H1 (cell line): ENCODE measurements around the gene MRPL19. TPM values are rescaled to one million over a fixed set of nuclear protein-coding genes. Genes with fewer than 3 reads are reported as not detected.

Source experiments
- BACH1 ChIP-seq: IDR thresholded peaks from 2 replicates; pipeline ENCODE4 v1.6.1; 2012; ENCODE audit warnings: low read length, improper control_type of control experiment
- CEBPB ChIP-seq: IDR thresholded peaks from 2 replicates; pipeline ENCODE4 v1.6.1; 2012; ENCODE audit warnings: low read depth, low read length
- CHD2 ChIP-seq: IDR thresholded peaks from 2 replicates; pipeline ENCODE4 v1.6.1; 2012; ENCODE audit warnings: low read length, improper control_type of control experiment
- CTBP2 ChIP-seq: IDR thresholded peaks from 2 replicates; pipeline ENCODE4 v1.7.0; 2011; ENCODE audit warnings: borderline replicate concordance, mild to moderate bottlenecking, moderate library complexity, mixed read lengths, low read length; ENCODE audit not compliant: insufficient read depth, insufficient read length
- EGR1 ChIP-seq: IDR thresholded peaks from 2 replicates; pipeline ENCODE4 v1.6.1; 2011; ENCODE audit warnings: low read depth, low read length, borderline replicate concordance
- GABPA ChIP-seq: IDR thresholded peaks from 2 replicates; pipeline ENCODE4 v1.6.1; 2011; ENCODE audit warnings: mild to moderate bottlenecking, low read length, moderate library complexity, borderline replicate concordance; ENCODE audit not compliant: insufficient read depth
- JUN ChIP-seq: IDR thresholded peaks from 2 replicates; pipeline ENCODE4 v1.6.1; 2011; ENCODE audit warnings: low read depth, mild to moderate bottlenecking, improper control_type of control experiment, low read length
- NANOG ChIP-seq: IDR thresholded peaks from 2 replicates; pipeline ENCODE4 v1.6.1; 2011; ENCODE audit warnings: low read length, low read depth, mild to moderate bottlenecking, inconsistent platforms; ENCODE audit not compliant: insufficient read depth, poor library complexity, severe bottlenecking
- NRF1 ChIP-seq: IDR thresholded peaks from 2 replicates; pipeline ENCODE4 v1.6.1; 2011; ENCODE audit warnings: mild to moderate bottlenecking, low read depth, low read length, improper control_type of control experiment
- POLR2A ChIP-seq, 2 experiments: IDR thresholded peaks; 1 replicate in 1 of 2; 2 replicates in 1 of 2; pipeline ENCODE4 v1.6.1; 2011; ENCODE audit warnings: low read depth in 2 of 2, low read length in 2 of 2, mild to moderate bottlenecking in 2 of 2; ENCODE audit errors: control extremely low read depth in 1 of 2
- POLR2AphosphoS5 ChIP-seq: IDR thresholded peaks from 2 replicates; pipeline ENCODE4 v1.6.1; 2011; ENCODE audit warnings: low read depth, low read length
- RAD21 ChIP-seq, 2 experiments: IDR thresholded peaks in 1 of 2; conservative IDR thresholded peaks in 1 of 2; 2 replicates each; pipeline ENCODE4 v1.6.1; 2011; ENCODE audit warnings: low read depth in 2 of 2, low read length in 2 of 2, improper control_type of control experiment in 1 of 2, inconsistent platforms in 1 of 2, mild to moderate bottlenecking in 1 of 2, moderate library complexity in 1 of 2
- RBBP5 ChIP-seq: IDR thresholded peaks from 2 replicates; pipeline ENCODE4 v1.7.1; 2012; ENCODE audit warnings: low read depth, mild to moderate bottlenecking, inconsistent platforms, low read length, moderate library complexity, borderline replicate concordance
- RFX5 ChIP-seq: IDR thresholded peaks from 2 replicates; pipeline ENCODE4 v1.6.1; 2011; ENCODE audit warnings: low read depth, low read length, improper control_type of control experiment, borderline replicate concordance
- RNF2 ChIP-seq: fragments of 200-900, 300-1000 bp; sonication (generic); IDR thresholded peaks from 2 replicates; pipeline ENCODE4 v1.7.1; 2016; ENCODE audit warnings: borderline replicate concordance, low read depth, mild to moderate bottlenecking, antibody characterized with exemption, low read length; ENCODE audit not compliant: poor library complexity, severe bottlenecking; ENCODE audit errors: missing control alignments
- SIX5 ChIP-seq: IDR thresholded peaks from 2 replicates; pipeline ENCODE4 v1.6.1; 2011; ENCODE audit warnings: mild to moderate bottlenecking, low read depth, low read length
- SP1 ChIP-seq: IDR thresholded peaks from 2 replicates; pipeline ENCODE4 v1.6.1; 2011; ENCODE audit warnings: low read depth, low read length
- SRF ChIP-seq: IDR thresholded peaks from 2 replicates; pipeline ENCODE4 v1.6.1; 2011; ENCODE audit warnings: mild to moderate bottlenecking, low read depth, low read length, moderate library complexity
- TCF12 ChIP-seq: IDR thresholded peaks from 2 replicates; pipeline ENCODE4 v1.6.1; 2011; ENCODE audit warnings: low read depth, mild to moderate bottlenecking, low read length
- TEAD4 ChIP-seq: IDR thresholded peaks from 2 replicates; pipeline ENCODE4 v1.6.1; 2012; ENCODE audit warnings: low read depth, low read length, inconsistent platforms, mixed read lengths
- polyA plus RNA-seq, 7 experiments: library from polyadenylated mRNA; depleted of rRNA in 3 of 7; stranded (reverse) in 5 of 7; unstranded in 2 of 7; fragments of >200 nt in 5 of 7; fragments of 200-250 nt in 2 of 7; gene quantifications; 1 replicate in 5 of 7; 2 replicates in 1 of 7; 4 replicates in 1 of 7; pipeline versions ENCODE4 v1.2.1 to v1.2.3, GENCODE V29; 2011 to 2013; ENCODE audit warnings: missing spikeins in 2 of 7, mixed read lengths in 2 of 7
- total RNA-seq: library from RNA; stranded (reverse); fragmentation: NEBNext Ultra II Directional; extraction: Animal tissue kit (Norgen Biotek cat#: 25700); gene quantifications from 2 replicates; pipeline ENCODE4 v1.2.1, GENCODE V29; 2021
- TF ChIP-seq, protein P1 (sequence below): IDR thresholded peaks from 2 replicates; pipeline ENCODE4 v1.6.1; 2012; ENCODE audit warnings: inconsistent platforms
- TF ChIP-seq, protein P2 (sequence below), 3 experiments: IDR thresholded peaks; 1 replicate in 2 of 3; 2 replicates in 1 of 3; pipeline versions ENCODE4 v1.5.1 to v1.6.1; 2011; ENCODE audit warnings: low read length in 3 of 3, mild to moderate bottlenecking in 3 of 3, inconsistent platforms in 2 of 3, low read depth in 1 of 3, moderate library complexity in 1 of 3; ENCODE audit not compliant: insufficient read depth in 1 of 3; ENCODE audit errors: control extremely low read depth in 1 of 3

MRPL19 gene
- total and polyA plus RNA-seq, 2 of the 8 experiments (the other 6 are each of a cell fraction or from before 2014, with no cell fraction given) = 18.1 to 75.2 TPM

DNA sequence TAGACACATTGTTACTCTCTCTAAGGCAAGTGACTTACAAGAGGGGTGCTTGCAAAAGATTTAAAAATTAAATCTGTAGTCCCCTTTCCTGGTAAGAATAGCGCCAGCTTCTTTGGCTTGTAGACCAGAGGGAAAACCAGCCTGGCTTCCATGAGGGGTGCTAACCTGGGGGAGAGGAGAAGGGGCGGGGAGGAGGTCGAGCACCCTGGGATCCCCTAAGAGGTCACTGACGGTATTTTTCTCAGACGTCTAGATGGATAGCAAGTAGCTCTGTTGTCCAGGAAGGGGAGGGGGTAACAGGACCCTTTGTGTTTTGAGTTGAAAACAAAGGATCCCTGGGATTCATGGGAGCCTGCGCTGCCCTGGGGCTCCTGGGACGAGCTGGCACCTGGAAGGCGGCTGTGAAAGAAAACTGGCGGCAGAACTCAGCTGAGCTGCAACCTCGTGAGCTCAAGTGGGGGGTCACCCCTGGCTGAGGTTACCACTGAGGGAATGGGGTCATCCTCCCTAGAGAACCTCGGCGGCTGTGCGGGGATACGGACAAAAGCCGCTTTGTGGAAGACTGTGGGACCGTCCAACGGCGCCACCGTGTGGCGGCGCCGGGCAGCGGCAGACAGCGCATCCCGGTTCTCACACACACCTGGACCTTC lies 37.8 kb upstream of the MRPL19 start (continued):
- TF ChIP-seq, protein P1, sequence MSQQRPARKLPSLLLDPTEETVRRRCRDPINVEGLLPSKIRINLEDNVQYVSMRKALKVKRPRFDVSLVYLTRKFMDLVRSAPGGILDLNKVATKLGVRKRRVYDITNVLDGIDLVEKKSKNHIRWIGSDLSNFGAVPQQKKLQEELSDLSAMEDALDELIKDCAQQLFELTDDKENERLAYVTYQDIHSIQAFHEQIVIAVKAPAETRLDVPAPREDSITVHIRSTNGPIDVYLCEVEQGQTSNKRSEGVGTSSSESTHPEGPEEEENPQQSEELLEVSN = peak; percentile 31; the same call in 1 of the 2 replicates
- TF ChIP-seq CTBP2 = no peak
- no peak for TF ChIP-seq SP1
- TF ChIP-seq RNF2 = no peak
- TF ChIP-seq GABPA = no peak
- TF ChIP-seq CEBPB = no peak
- TF ChIP-seq RAD21 (IDR thresholded peaks at IDR 0.05 in 1 of 2, conservative IDR thresholded peaks at IDR 0.05 in 1 of 2; ENCODE audit: low read depth in 2 of 2, low read length in 2 of 2) = peak; percentile 91 to 93
- no peak for TF ChIP-seq RFX5
- TF ChIP-seq POLR2A (IDR thresholded peaks at IDR 0.05; ENCODE audit: control extremely low read depth in 1 of 2, low read depth in 2 of 2, low read length in 2 of 2) = no peak
- no peak for TF ChIP-seq POLR2AphosphoS5
- TF ChIP-seq, protein P2, sequence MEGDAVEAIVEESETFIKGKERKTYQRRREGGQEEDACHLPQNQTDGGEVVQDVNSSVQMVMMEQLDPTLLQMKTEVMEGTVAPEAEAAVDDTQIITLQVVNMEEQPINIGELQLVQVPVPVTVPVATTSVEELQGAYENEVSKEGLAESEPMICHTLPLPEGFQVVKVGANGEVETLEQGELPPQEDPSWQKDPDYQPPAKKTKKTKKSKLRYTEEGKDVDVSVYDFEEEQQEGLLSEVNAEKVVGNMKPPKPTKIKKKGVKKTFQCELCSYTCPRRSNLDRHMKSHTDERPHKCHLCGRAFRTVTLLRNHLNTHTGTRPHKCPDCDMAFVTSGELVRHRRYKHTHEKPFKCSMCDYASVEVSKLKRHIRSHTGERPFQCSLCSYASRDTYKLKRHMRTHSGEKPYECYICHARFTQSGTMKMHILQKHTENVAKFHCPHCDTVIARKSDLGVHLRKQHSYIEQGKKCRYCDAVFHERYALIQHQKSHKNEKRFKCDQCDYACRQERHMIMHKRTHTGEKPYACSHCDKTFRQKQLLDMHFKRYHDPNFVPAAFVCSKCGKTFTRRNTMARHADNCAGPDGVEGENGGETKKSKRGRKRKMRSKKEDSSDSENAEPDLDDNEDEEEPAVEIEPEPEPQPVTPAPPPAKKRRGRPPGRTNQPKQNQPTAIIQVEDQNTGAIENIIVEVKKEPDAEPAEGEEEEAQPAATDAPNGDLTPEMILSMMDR (IDR thresholded peaks at IDR 0.05; ENCODE audit: control extremely low read depth in 1 of 3, insufficient read depth in 1 of 3, low read depth in 1 of 3, low read length in 3 of 3) = peak; percentile 90 to 94 (median 92)
- TF ChIP-seq JUN = no peak
- TF ChIP-seq BACH1 = no peak
- TF ChIP-seq SIX5 = no peak
- TF ChIP-seq TCF12 = 0 out of 2 replicates have a peak, but pooled peaks have one; percentile 14
- TF ChIP-seq TEAD4 = no peak
- no peak for TF ChIP-seq NANOG
- no peak for TF ChIP-seq EGR1
- no peak for TF ChIP-seq NRF1
- TF ChIP-seq CHD2 = no peak
- TF ChIP-seq SRF = no peak
- no peak for TF ChIP-seq RBBP5
